Activated CD4-positive, alpha-beta T cell treated with anti-CD3 and anti-CD28 coated beads for 24 hours (primary cell): ENCODE data around the gene CHST10.
"Not testable (repeated sequence)": the region's sequence is repeated elsewhere in the genome, so short reads cannot be mapped to it uniquely, and the experiment has no call there.

Experiments used
- DNase-seq, 2 donors: peaks; one replicate each; pipeline ENCODE4 v3.0.0-alpha.2; 2020; ENCODE audit warnings: low read depth in 2 of 2

The CHST10 gene

GRCh38 chr2:100393362-100393761, 24.1 kb downstream of the CHST10 start:
- no peak for DNase-seq

- DNase-seq = no peak
Measured at GRCh38 chr2:100392715-100393114, 24.8 kb downstream of the CHST10 start.

- no peak for DNase-seq
Measured at GRCh38 chr2:100391735-100392515, 25.5 kb downstream of the CHST10 start.

GRCh38 chr2:100390001-100390940, 27.2 kb downstream of the CHST10 start:
- DNase-seq = no peak

GRCh38 chr2:100388703-100389102, 28.8 kb downstream of the CHST10 start:
- no peak for DNase-seq

GRCh38 chr2:100383954-100384353, 33.5 kb downstream of the CHST10 start:
- no peak for DNase-seq

GRCh38 chr2:100383306-100383705, 34.2 kb downstream of the CHST10 start:
- DNase-seq = no peak

- peak; percentile 72 to 78 for DNase-seq
Measured at GRCh38 chr2:100381240-100381639, 36.2 kb downstream of the CHST10 start.

GRCh38 chr2:100380681-100381080, 36.8 kb downstream of the CHST10 start:
- no peak for DNase-seq

GRCh38 chr2:100376836-100377235, 40.6 kb downstream of the CHST10 start:
- DNase-seq = no peak

- no peak for DNase-seq
Measured at GRCh38 chr2:100367163-100367562, 50.3 kb downstream of the CHST10 start.

- no peak for DNase-seq
Measured at GRCh38 chr2:100365434-100365833, 52.0 kb downstream of the CHST10 start.

GRCh38 chr2:100362269-100362668, 55.2 kb downstream of the CHST10 start:
- not testable (repeated sequence) for DNase-seq

- DNase-seq = no peak
Measured at GRCh38 chr2:100359576-100359975, 57.9 kb downstream of the CHST10 start.

- DNase-seq = no peak
Measured at GRCh38 chr2:100358554-100358953, 58.9 kb downstream of the CHST10 start.

- no peak for DNase-seq
Measured at GRCh38 chr2:100352521-100352920, 64.9 kb downstream of the CHST10 start.

- no peak for DNase-seq
Measured at GRCh38 chr2:100350661-100351185, 66.7 kb downstream of the CHST10 start.

- not testable (repeated sequence) for DNase-seq
Measured at GRCh38 chr2:100345144-100345543, 72.3 kb downstream of the CHST10 start.

- no peak for DNase-seq
Measured at GRCh38 chr2:100344433-100344832, 73.0 kb downstream of the CHST10 start.

GRCh38 chr2:100342466-100342865, 75.0 kb downstream of the CHST10 start:
- DNase-seq = not testable (repeated sequence)
